ENCODE results near the gene CDH23. TPM values are rescaled to one million over a fixed set of nuclear protein-coding genes. Genes with fewer than 3 reads are reported as not detected.

The CDH23 gene
- polyA plus RNA-seq, 3 donors, result 0.83 to 1.3 (median 0.96) TPM

DNA sequence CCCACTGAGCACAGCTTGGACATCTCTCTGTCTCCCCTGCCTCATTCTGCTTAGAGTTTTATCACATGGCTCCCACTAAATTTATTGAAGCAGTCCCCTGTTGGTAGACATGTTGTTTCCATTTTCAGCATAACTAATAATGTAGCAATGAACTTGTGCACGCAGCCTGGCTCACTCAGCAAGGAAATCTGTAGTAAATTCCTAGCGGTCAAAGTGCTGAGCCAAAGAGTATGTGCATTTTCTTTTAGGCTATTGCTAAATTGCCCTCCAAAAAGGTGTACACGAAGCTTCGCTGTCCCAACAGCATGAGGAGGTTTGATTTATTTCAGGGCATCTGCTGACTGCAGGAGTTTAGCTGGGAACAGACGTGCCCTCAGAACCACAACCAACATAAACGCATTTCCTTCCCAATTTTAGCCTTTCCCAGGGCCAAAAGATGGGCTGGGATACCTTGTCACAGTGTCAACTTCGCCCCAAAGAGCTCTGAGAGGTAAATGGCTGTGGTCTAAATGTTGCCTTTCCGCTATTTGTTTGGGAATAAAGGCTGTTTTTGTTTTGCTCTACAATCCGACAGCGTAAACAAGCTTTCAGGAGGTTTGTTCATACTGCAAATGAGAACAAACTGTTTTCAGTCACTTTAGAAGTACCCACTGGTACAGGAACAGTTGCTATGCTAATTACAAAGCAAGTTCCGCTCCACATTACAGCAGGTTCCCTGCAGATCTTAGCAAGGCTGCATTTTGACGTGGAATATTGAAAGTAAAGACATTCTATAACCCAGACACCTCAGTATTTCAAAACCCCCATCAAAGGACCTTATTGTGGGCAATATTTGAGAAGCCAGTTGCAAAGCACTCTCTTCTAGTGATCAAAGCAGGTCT, 359.8 kb downstream of the CDH23 start:
- peak; percentile 46 for DNase-seq

GRCh38 chr10:71757399-71757922, 360.7 kb downstream of the CDH23 start:
- no peak for DNase-seq

GRCh38 chr10:71761105-71761511, 364.4 kb downstream of the CDH23 start:
- DNase-seq, result no peak

DNA sequence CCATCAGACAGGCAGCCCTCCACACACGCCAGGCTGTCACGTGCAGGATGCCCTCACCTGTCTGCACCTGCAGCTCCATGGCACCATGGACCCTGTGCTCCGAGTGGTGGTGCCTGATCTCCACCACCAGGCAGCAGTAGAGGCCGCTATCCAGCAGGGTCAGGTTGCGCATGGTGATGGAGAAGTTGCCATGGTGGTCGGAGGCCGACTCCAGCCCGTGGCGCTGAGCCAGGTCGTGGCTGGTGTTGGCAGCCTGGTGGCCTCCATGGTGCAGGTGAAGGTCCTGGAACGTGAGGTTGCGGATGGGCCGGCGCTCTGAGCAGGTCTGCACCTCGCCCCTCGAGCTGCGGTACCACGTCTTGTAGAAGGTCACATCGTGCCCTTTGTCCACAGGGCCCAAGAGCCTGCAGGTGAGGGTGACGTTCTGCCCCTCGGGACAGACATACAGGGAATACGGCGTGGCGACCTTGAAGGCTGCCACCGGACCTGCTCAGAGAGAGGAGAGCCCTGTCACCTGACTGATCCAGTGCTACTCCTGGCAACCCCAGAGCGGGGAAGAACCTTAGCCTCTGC, 364.9 kb downstream of the CDH23 start:
- no peak for DNase-seq

DNA sequence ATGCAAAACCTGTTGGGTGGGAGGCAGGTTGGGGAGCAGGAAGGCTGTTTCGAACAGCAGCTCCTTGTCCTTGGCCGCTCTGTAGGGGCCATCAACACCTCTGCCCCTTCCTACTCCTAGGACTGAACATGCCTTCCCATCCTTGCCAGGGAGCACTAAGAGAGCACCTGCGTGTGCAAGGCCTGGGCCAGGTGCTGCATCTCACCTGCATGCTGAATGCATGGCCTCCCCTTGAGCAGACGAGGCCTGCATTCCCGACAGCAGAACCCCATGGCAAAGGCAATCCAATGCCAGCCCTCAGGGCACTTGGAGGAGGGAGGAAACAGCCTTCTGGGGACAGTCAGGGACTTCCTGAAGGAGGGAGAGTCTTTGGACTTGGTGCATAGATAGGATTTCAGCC, 365.6 kb downstream of the CDH23 start:
- no peak for DNase-seq

- DNase-seq, result no peak
These were observed 366.8 kb downstream of the CDH23 start for GRCh38 chr10:71763352-71764127.

GRCh38 chr10:71765176-71765904, 368.6 kb downstream of the CDH23 start:
- DNase-seq, result no peak

GRCh38 chr10:71765906-71766716, 369.4 kb downstream of the CDH23 start:
- no peak for DNase-seq

GRCh38 chr10:71766717-71767419, 370.1 kb downstream of the CDH23 start:
- DNase-seq, result peak; percentile 24

- no peak for DNase-seq
These were observed 370.8 kb downstream of the CDH23 start for GRCh38 chr10:71767420-71768035.

GRCh38 chr10:71769279-71769823, 372.6 kb downstream of the CDH23 start:
- no peak for DNase-seq

DNA sequence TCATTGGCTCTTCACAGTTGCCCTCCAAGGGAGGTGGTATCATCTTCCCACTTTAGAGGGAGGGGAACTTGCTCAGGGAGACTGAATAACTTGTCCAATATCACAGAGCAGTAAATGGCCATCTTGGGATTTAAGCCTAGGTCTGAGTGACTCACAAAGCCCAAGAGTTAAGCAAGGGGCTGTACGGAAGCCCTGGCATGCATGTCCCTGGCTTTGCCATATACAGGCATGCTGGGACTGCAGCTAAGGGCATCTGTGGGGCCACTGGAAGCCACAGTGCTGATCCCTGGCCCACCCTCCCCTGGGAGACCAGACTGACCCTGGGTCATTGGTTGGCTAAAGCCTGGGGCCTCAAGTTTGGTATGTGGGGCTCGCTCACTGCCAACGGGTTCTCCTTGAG, 373.5 kb downstream of the CDH23 start:
- DNase-seq, result no peak

- no peak for DNase-seq
These were observed 374.1 kb downstream of the CDH23 start for GRCh38 chr10:71770789-71771188.

DNA sequence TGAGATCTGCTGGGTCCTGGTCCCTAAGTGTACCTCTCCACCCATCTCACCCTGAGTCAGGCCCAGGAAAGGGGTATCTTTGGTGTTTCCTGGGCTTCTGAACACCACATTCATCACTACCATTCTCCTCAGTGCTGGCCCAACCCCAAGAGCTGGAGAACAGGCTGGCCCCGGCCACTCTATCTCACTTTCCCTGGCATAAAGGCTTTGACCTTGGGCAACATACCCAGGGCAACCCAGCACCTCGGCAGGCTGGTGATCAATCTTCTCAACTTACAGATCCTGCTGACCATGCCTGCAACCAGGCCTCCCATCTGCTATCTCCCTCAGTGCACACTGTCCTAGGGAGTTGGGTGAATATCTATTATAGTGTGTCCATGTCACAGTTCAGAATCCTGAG, 374.5 kb downstream of the CDH23 start:
- DNase-seq, result no peak

GRCh38 chr10:71771821-71772617, 375.3 kb downstream of the CDH23 start:
- DNase-seq, result no peak

- DNase-seq, result no peak
These were observed 376.1 kb downstream of the CDH23 start for GRCh38 chr10:71772832-71773220.

- peak; percentile 71 for DNase-seq
These were observed 376.7 kb downstream of the CDH23 start, which contains the start of gene VSIR for GRCh38 chr10:71773221-71773971. Gene VSIR (minus strand): TSS chr10:71773520. CDS start chr10:71773439, 81 bp downstream.
